Measurements from ENCODE around the gene CBL. TPM values are rescaled to one million over a fixed set of nuclear protein-coding genes. Genes with fewer than 3 reads are reported as not detected.

CBL gene
- total RNA-seq, 1 donor from 2014 or later = 42.1 TPM

Other genes starting within 250 kb of the CBL start
- gene FOXR1, start 234.6 kb upstream of the CBL start, total RNA-seq = not detected in 2 replicates
- 62.5 and 66.6 TPM in 2 replicates for gene CENATAC, start 208.2 kb upstream of the CBL start, total RNA-seq
- 1,270 and 1,290 TPM in 2 replicates for gene RPS25, start 188.0 kb upstream of the CBL start, total RNA-seq
- gene TRAPPC4, start 187.6 kb upstream of the CBL start, total RNA-seq = 82.3 and 94.9 TPM in 2 replicates
- 16.4 and 19.7 TPM in 2 replicates for gene SLC37A4, start 175.5 kb upstream of the CBL start, total RNA-seq
- gene HYOU1, start 149.1 kb upstream of the CBL start, total RNA-seq = 260 and 261 TPM in 2 replicates
- gene VPS11, start 138.5 kb upstream of the CBL start, total RNA-seq = 38.3 and 38.6 TPM in 2 replicates
- 24.6 and 27.3 TPM in 2 replicates for gene HMBS, start 121.5 kb upstream of the CBL start, total RNA-seq
- gene DPAGT1, start 104.5 kb upstream of the CBL start, total RNA-seq = 67.6 and 68.0 TPM in 2 replicates
- gene C2CD2L, start 99.0 kb upstream of the CBL start, total RNA-seq = 36.6 and 42.2 TPM in 2 replicates
- gene HINFP, start 84.8 kb upstream of the CBL start, total RNA-seq = 48.5 and 48.8 TPM in 2 replicates
- not detected in 2 replicates for gene ABCG4, start 57.3 kb upstream of the CBL start, total RNA-seq
- gene NLRX1, start 37.6 kb upstream of the CBL start, total RNA-seq = 25.2 and 26.0 TPM in 2 replicates
- 0.49 and 0.90 TPM in 2 replicates for gene NHERF4, start 20.9 kb upstream of the CBL start, total RNA-seq
- 2.8 and 3.9 TPM in 2 replicates for gene MCAM, start 110.8 kb downstream of the CBL start, total RNA-seq
- gene RNF26, start 128.2 kb downstream of the CBL start, total RNA-seq = 27.2 and 29.9 TPM in 2 replicates
- not detected in 2 replicates for gene C1QTNF5, start 134.5 kb downstream of the CBL start, total RNA-seq
- not detected in 2 replicates for gene MFRP, start 140.4 kb downstream of the CBL start, total RNA-seq
- gene USP2, start 175.4 kb downstream of the CBL start, total RNA-seq = 0.15 and 0.17 TPM in 2 replicates
- gene THY1, start 216.8 kb downstream of the CBL start, total RNA-seq = 3.5 and 3.8 TPM in 2 replicates

Data from T-helper 1 cell treated with Interleukin-12 subunit alpha and Interleukin-12 subunit beta and Interleukin-4 antibody, amounts not matched to agents 30 ng/mL and 1 ng/mL, for 36 hours (primary cell).